Measurements from ENCODE around the gene ALDH1A1.

Gene ALDH1A1

GRCh38 chr9:72952914-72953313 is at the start of gene ALDH1A1:
Gene ALDH1A1, minus strand, starts transcription at chr9:72953053. Its CDS starts 53 bp downstream, at chr9:72953000.
- DNase-seq (ENCODE audit: low read depth, low spot score), result no peak

- no peak for DNase-seq (ENCODE audit: low read depth, low spot score)
Observed at GRCh38 chr9:73001860-73002259, 49.0 kb upstream of the ALDH1A1 start.

DNA sequence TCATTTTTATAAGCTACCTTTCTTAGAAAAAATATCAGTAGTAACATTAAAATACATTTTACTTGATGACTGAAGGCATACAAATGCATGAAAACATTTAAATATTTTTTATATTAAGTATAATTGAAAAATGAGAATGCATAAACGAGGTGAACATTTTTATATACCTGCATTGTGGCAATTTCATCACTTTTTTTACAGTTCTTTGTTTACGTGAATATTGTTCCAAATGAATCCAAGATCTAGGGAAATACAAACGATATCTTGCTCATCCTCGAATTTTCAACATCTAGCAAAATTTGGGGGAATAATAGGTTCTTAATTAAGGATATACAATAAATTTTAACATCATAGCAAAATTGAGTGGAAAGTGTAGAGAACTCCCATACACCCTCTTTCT is 45.5 kb upstream of the ALDH1A1 start:
- DNase-seq (ENCODE audit: low read depth, low spot score), result no peak

- no peak for DNase-seq (ENCODE audit: low read depth, low spot score)
Observed at GRCh38 chr9:72997387-72997995, 44.6 kb upstream of the ALDH1A1 start.

DNA sequence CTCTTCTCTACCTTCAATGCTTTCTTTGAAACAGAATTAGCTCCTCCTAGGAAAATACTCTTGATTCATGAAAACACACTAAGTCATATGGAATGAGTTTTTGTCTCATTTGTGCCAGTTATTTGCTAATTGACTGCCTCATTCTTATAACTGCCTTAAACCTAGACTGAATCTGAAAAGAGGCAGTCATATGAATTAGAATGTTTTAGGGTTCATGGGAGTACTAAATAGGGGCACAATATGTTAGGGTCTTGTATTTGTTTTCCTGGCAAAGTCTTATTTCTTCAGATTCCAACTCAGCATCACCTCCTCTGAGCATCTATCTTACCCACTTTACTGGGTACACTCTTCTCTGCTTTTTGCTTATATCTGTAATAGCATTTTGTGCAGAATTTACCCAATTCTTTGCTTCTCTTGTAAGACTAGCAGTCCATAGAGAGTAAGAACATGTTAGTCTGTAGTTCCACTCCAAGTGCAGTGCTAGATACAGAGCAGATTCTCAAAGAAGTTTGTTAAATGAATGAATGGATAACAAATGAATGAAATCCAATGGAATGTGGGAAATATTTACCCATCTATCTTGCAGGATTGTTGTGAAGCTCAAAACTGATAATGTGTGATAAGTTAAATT is 43.9 kb upstream of the ALDH1A1 start:
- DNase-seq (ENCODE audit: low read depth, low spot score), result no peak

GRCh38 chr9:72996114-72996513 is 43.3 kb upstream of the ALDH1A1 start:
- no peak for DNase-seq (ENCODE audit: low read depth, low spot score)

- DNase-seq (ENCODE audit: low read depth, low spot score), result no peak
Observed at GRCh38 chr9:72995131-72996024, 42.5 kb upstream of the ALDH1A1 start.

- DNase-seq (ENCODE audit: low read depth, low spot score), result no peak
Observed at GRCh38 chr9:72991772-72992171, 38.9 kb upstream of the ALDH1A1 start.

DNA sequence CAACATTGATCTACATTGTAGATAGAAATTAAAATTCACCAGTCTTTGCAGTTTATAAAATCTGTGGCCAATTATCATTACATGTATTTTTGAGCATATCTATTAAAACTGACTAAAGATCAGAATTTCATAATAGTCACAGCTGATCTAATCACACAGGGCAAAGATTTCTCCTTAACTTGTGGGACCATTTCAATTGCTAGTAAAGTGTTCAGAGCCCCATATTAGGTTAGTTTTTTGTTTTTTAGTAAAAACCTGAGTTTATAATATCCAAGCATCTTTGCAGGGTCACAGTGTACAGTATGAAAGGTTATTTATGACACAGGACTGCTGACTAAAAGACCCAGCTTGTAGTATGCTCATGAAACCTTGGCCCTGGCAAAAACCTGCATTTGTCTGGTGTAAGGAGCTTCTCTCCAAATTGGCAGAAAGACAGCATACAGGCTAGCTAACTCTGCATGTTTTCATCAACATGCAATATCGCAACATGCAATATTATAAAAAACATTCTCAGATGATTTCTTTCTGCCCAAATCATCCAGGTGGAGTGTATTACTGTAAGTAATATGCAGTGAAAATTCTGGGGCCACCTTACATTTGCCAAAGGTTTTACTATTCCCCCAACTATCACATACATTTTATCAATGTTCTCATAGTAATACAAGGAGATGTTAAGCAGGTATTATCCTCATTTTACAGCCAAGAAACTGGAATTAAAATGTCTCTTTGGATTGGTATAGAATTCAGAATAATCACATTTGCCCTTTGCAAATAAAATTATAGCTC is 37.7 kb upstream of the ALDH1A1 start:
- DNase-seq (ENCODE audit: low read depth, low spot score), result no peak

DNA sequence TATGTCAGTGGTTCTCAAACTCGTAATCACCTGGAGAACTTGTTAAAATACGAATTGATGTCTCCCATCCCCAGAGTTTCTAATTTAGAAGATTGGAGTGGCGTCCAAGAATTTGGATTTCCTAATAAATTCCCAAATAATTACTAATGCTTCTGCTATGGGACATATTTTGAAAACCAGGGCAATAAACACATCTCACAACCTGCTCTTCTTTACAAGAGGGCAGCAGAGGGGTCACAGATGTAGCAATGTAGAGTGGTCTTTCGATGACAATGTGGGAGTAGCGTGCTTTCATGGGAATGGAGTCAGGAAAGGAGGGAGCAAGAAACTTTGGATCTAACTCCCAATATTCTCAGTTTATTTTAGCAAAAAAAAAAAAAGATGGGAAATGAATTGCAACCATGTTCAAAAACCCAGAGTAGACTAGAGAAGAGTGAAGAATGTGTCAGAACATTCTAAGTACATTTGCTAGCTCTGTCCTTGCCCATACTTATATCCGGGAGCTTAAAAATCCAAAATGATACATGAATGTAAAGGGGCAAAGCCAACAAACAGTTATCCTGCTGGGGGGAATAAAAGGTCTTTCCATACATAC is 33.8 kb upstream of the ALDH1A1 start:
- DNase-seq (ENCODE audit: low read depth, low spot score), result no peak

DNA sequence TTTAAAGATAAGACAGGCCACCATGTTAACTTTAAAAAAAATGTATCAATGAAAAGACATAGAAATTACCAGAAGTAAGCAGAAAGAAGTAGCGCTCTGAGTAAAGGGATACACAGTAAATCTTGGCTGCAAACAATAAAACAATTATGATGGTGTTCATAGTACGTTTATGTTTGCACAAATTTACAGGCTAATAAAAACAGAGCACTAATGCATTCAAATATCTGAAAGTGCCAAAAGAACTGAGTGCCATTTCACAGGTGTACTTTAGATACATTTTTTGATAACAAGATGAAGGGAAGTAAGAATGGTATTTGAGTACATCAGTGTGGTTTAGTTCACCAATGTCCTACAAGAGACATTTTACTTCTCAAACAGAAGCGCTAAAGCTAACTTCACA is 32.9 kb upstream of the ALDH1A1 start:
- no peak for DNase-seq (ENCODE audit: low read depth, low spot score)

GRCh38 chr9:72984991-72985390 is 32.1 kb upstream of the ALDH1A1 start:
- DNase-seq (ENCODE audit: low read depth, low spot score), result no peak

GRCh38 chr9:72984226-72984947 is 31.5 kb upstream of the ALDH1A1 start:
- DNase-seq (ENCODE audit: low read depth, low spot score), result no peak

DNA sequence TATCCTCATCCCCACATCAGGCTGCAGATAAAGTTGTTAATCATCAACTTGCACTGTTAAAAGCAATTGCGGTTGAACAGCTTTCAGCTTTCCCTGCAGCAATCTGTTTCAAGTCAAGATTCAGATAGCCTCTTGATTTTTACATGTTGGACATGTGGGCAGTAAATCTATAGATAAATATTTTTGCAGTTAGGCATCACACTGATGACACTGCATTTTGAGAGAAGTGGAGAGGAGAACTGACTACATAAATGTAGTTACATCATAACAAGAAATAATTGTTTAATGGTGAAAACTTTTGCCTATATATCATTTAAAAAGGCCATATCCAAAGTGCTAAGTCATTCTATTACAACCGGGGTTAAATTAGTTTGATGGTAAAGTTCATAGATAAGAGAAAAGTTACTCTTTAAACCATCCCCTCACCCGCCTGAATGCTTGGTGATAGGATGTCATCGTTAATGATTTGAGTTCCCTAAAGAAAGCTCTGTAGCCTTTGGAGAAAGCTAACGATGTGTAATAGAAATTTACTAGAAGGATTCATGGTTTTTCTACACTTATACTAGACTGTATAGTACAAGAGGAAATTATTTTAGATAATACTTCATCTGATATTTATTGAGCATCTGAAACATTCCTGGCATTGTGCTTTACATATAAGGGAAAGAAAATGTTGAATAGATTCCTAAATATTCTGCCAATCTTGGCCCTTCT is 30.8 kb upstream of the ALDH1A1 start:
- no peak for DNase-seq (ENCODE audit: low read depth, low spot score)

DNA sequence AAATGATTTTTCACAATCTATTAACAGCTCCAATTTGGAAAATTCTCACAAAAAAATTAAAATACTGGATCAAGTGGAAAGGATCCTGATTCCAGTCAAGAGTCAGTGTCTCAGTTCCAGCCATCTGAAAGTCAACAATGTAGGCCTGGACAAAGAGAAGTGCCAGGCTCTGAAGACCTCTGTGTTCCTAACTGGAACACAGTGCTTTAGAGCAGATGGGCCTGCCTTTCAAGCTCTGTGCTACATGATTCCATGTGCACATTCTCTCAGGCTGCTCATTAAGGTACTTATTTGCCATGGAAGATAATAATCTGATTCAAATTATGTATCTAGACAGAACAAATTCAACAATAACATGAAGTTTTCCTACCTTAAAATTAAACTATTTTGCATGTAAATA is 30.2 kb upstream of the ALDH1A1 start:
- no peak for DNase-seq (ENCODE audit: low read depth, low spot score)

GRCh38 chr9:72982146-72982799 is 29.4 kb upstream of the ALDH1A1 start:
- no peak for DNase-seq (ENCODE audit: low read depth, low spot score)

GRCh38 chr9:72981433-72981832 is 28.6 kb upstream of the ALDH1A1 start:
- no peak for DNase-seq (ENCODE audit: low read depth, low spot score)

DNA sequence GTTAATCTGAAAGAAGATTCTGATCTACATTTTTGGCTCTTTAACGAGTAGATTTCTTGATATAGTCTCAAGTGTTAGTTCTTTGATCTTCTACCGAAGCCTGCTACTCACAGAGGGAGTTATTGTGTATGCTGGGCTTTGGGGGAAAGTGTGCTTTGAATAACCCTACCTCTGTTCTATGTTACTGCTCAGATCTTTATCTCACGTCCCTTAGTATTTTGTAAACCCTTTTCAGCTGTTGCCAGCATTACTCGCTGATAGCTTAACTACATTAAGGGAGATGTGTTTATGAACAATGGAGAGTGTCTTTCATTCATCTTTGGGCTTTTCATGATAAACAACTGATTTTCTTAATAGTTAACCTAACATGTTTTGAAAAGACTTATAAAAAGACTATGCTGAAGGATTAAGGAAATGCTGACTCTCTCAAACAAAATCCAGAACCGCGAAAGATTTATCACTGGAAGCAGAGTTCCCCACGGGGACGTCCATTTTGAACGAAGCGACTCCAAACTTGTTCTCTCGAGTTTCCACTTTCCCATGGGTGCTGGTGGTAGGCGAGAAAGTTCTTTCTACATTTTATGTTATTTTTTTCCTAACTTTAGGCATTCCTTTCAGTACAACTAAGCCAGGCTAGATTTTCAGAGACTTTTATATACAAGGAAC is 27.9 kb upstream of the ALDH1A1 start:
- no peak for DNase-seq (ENCODE audit: low read depth, low spot score)

GRCh38 chr9:72980183-72980582 is 27.3 kb upstream of the ALDH1A1 start:
- DNase-seq (ENCODE audit: low read depth, low spot score), result no peak
